HEK293T (cell line): ENCODE results near the gene JMJD4.

Source experiments
- NFRKB ChIP-seq: fragments of 450-650 bp; IDR thresholded peaks from 2 replicates; pipeline ENCODE4 v1.6.1; 2016; ENCODE audit warnings: mild to moderate bottlenecking, moderate library complexity
- PKNOX1 ChIP-seq: fragments of 450-650 bp; IDR thresholded peaks from 2 replicates; pipeline ENCODE4 v1.6.1; 2016
- TARDBP ChIP-seq: fragments of 450-650 bp; IDR thresholded peaks from 2 replicates; pipeline ENCODE4 v1.6.1; 2016
- ZNF384 ChIP-seq: fragments of 450-650 bp; IDR thresholded peaks from 2 replicates; pipeline ENCODE4 v1.6.1; 2016

DNA sequence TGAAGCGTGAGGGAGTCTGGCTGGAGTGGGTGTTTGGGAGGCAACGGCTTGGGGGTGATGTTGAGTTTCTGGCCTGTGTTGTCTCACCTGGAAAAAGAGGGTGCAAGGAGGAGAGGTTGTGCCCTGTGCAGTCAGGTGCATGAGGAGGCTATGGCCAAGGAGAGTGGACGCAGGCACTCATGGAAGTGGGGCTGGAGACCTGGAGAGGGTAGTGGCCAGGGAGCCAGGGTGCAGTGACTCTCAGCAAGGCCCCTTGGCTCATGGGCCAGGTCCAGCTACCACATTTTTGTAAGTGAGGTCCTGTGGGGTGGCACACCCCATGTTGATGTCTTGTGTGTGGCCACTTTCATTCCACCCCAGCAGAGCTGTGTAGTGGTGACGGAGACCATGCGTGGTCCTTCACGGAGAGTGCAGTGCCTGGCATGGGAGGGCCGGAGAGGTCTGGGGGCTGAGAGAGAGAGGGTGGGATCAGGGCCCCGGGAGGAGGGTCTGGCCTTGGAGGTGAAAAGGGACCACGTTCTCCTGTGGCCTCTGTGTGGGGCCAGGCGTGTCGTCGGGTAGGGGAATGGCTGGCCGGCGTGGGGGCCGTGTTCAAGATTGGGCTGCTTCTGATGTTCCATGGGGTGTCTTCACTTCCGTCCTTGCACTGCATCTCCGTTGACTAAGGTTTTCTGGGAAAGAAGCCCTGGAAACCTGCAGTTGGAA lies 6.2 kb upstream of the JMJD4 start:
- TF ChIP-seq PKNOX1 (no peak), TARDBP (no peak), ZNF384 (no peak), NFRKB (no peak)
